ENCODE data around the gene ATP8B4.
"Not testable (repeated sequence)": the region's sequence is repeated elsewhere in the genome, so short reads cannot be mapped to it uniquely, and the experiment has no call there.

The ATP8B4 gene

DNA sequence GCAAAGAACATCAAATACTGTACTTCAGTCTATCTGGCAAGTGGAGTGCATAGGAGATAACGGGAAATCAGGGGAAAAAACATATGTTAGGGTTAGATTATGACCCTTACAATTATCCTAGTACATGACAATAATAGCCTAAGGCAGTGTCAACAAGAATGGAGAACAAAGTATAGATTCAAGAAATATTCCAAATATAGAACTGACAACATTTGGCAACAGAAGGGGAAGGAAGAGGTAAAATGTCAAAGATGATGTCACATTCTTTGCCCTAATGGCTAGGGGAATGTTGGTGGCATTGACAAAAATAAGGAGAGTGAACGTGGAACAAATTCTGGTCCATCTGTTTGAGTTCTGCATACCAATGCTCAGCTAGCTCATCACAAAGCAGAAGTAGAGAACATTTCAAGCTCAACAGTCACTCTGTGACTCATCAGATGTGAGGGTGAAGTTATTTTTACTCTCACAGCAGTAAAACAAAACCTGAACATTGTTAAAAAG is 15.5 kb upstream of the ATP8B4 start:
- Histone ChIP-seq H3K9me3 (ENCODE audit: low read length) (no peaks in the 10 kb centered on the region), H3K36me3 (ENCODE audit: insufficient read depth, low read length) (no peaks in the 10 kb centered on the region), H2AFZ (ENCODE audit: low read depth, low read length) (no peak overlapping the region), H3K27me3 (ENCODE audit: insufficient read depth, low read length) (no peaks in the 10 kb centered on the region), H3K4me3 (ENCODE audit: low read length) (no peak overlapping the region), H3K4me1 (ENCODE audit: insufficient read depth, low read length) (no peaks in the 10 kb centered on the region)

DNA sequence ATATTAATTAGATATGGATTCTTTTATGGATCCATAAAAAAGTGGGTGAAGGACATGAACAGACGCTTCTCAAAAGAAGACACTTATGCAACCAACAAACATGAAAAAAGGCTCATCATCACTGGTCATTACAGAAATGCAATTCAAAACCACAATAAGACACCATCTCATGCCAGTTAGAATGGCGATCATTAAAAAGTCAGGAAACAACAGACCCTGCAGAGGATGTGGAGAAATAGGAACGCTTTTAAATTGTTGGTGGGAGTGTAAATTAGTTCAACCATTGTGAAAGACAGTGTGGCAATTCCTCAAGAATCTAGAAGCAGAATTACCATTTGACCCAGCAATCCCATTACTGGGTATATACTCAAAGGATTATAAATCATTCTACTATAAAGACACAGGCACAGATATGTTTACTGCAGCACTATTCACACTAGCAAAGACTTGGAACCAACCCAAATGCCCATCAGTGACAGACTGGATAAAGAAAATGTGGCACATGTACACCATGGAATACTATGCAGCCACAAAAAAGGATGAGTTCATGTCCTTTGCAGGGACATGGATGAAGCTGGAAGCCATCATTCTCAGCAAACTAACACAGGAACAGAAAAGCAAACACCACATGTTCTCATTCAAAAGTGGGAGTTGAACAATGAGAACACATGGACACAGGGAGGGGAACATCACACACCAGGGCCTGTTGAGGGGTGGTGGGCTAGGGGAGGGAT is 13.4 kb upstream of the ATP8B4 start:
- not testable (repeated sequence) for H2AFZ ChIP-seq (ENCODE audit: low read depth, low read length)

DNA sequence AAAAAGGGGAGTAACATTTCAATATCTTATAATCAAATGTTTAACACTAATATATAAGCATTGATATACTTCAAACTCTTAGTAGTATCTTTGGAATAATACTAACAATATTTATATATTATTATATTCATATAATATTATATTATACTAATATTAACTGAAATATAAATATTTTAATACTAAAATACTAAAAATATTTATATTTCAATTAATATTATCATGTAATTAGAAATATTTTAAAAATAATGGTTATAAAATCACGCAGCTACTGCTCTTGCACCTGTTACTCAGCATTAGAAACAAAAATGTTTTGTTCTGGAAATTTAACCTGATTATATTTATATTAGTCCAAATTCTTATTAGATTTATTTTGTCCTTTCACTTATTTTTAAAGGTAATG is 12.6 kb upstream of the ATP8B4 start:
- H3K4me1 ChIP-seq (ENCODE audit: insufficient read depth, low read length), result no peaks in the 10 kb centered on the region

More for the DNA sequence above, 13.4 kb upstream of the ATP8B4 start:
- not testable (repeated sequence) for H3K4me3 ChIP-seq (ENCODE audit: low read length); H3K36me3 ChIP-seq (ENCODE audit: insufficient read depth, low read length); H3K27me3 ChIP-seq (ENCODE audit: insufficient read depth, low read length); H3K9me3 ChIP-seq (ENCODE audit: low read length); H3K4me1 ChIP-seq (ENCODE audit: insufficient read depth, low read length)

DNA sequence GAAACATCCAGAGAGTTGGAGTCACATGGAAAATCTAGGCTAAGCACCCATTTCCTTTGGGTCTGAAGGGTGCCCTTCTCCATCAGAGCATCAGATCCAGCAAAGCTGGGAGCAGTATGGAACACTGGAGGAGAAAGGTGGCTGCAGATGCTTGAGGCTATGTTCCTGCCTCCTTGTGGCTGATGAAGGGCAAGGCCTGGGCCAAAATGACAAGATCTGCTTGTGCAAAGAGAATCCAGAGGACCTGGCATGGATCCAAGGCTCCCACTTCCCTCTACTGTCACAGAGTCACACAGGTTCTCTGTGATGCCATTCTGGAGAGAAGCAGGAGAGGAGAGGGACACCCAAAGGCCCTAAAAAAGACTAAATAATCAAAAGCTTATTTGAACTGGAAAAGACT is 9.2 kb upstream of the ATP8B4 start:
- H3K4me3 ChIP-seq (ENCODE audit: low read length), result no peak overlapping the region
- H3K4me1 ChIP-seq (ENCODE audit: insufficient read depth, low read length), result no peaks in the 10 kb centered on the region
- H2AFZ ChIP-seq (ENCODE audit: low read depth, low read length), result no peak overlapping the region
- no peaks in the 10 kb centered on the region for H3K9me3 ChIP-seq (ENCODE audit: low read length)
- H3K36me3 ChIP-seq (ENCODE audit: insufficient read depth, low read length), result no peaks in the 10 kb centered on the region
- H3K27me3 ChIP-seq (ENCODE audit: insufficient read depth, low read length), result no peaks in the 10 kb centered on the region

More for the DNA sequence above, 12.6 kb upstream of the ATP8B4 start:
- H3K9me3 ChIP-seq (ENCODE audit: low read length), result no peaks in the 10 kb centered on the region
- no peak overlapping the region for H3K4me3 ChIP-seq (ENCODE audit: low read length)
- no peaks in the 10 kb centered on the region for H3K27me3 ChIP-seq (ENCODE audit: insufficient read depth, low read length)
- H3K36me3 ChIP-seq (ENCODE audit: insufficient read depth, low read length), result no peaks in the 10 kb centered on the region
- no peak overlapping the region for H2AFZ ChIP-seq (ENCODE audit: low read depth, low read length)

DNA sequence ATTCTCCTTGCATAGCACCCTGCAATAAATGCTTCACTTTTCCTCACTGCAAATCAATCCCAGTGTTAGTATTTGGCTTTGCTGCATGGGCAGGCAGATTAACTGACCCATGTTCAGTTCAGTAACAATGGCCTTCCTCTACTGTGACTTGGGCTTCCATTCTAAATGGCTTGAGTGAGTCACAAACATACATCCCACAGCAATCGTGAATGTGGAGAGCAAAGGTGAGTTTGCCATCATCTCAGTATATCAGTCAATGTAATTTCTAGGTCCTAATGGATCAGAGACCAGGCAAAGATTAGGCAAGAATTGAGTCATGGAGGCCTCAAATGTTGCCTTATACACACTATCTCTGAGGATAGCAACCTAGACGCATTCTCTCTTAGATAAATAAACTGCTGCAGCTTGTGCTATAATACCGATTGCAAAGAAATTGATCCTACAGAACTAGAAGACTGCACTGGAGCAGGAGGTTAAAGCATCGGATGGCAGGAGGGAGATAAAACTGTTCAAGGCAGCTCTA is 8.3 kb upstream of the ATP8B4 start:
- H3K36me3 ChIP-seq (ENCODE audit: insufficient read depth, low read length), result no peaks in the 10 kb centered on the region
- H3K9me3 ChIP-seq (ENCODE audit: low read length), result no peaks in the 10 kb centered on the region
- H2AFZ ChIP-seq (ENCODE audit: low read depth, low read length), result no peak overlapping the region
- H3K4me1 ChIP-seq (ENCODE audit: insufficient read depth, low read length), result no peaks in the 10 kb centered on the region
- no peak overlapping the region for H3K4me3 ChIP-seq (ENCODE audit: low read length)
- H3K27me3 ChIP-seq (ENCODE audit: insufficient read depth, low read length), result no peaks in the 10 kb centered on the region

DNA sequence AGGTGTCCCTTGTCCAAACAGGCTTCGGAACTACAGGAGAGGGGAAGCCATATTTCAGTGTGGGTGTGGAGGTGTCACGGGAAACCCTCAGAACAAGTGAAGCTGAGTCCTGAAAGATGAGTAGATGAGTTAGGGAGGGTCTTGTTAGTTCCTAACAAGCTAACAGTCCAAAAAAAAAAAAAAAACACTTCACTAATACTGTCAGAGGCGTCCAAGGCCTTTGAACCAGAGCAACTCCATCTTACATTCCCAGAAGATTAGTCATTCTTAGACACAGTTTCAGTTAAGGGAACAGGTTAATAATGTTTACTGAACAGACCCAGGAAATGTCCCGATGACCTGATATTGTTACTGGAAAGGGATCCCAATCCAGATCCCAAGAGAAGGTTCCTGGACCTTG is 7.0 kb upstream of the ATP8B4 start:
- H3K9me3 ChIP-seq (ENCODE audit: low read length), result no peaks in the 10 kb centered on the region
- H3K27me3 ChIP-seq (ENCODE audit: insufficient read depth, low read length), result no peaks in the 10 kb centered on the region
- no peak overlapping the region for H2AFZ ChIP-seq (ENCODE audit: low read depth, low read length)
- no peaks in the 10 kb centered on the region for H3K36me3 ChIP-seq (ENCODE audit: insufficient read depth, low read length)
- H3K4me3 ChIP-seq (ENCODE audit: low read length), result no peak overlapping the region
- no peaks in the 10 kb centered on the region for H3K4me1 ChIP-seq (ENCODE audit: insufficient read depth, low read length)

DNA sequence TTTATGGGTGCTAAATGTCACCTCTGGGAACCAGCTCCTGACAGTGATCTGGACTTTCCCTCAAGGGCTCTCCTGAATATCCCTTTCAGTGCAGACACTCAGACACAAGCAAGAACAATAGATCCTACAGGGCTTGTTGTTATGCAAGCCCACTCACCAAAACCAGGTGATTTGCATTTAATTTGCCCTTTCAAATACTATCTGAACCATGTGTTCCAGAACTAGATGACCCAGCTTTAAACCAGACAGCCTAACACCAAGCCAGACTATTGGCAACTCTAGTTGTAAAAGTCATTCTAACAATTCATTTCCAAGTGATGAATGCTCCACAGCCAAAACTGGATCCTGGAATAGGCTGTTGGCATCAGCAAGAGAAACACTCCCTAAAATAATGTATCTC is 5.6 kb upstream of the ATP8B4 start:
- no peaks in the 10 kb centered on the region for H3K27me3 ChIP-seq (ENCODE audit: insufficient read depth, low read length)
- H3K36me3 ChIP-seq (ENCODE audit: insufficient read depth, low read length), result no peaks in the 10 kb centered on the region
- no peak overlapping the region for H3K4me3 ChIP-seq (ENCODE audit: low read length)
- H3K4me1 ChIP-seq (ENCODE audit: insufficient read depth, low read length), result no peaks in the 10 kb centered on the region
- no peak overlapping the region for H2AFZ ChIP-seq (ENCODE audit: low read depth, low read length)
- H3K9me3 ChIP-seq (ENCODE audit: low read length), result no peaks in the 10 kb centered on the region

DNA sequence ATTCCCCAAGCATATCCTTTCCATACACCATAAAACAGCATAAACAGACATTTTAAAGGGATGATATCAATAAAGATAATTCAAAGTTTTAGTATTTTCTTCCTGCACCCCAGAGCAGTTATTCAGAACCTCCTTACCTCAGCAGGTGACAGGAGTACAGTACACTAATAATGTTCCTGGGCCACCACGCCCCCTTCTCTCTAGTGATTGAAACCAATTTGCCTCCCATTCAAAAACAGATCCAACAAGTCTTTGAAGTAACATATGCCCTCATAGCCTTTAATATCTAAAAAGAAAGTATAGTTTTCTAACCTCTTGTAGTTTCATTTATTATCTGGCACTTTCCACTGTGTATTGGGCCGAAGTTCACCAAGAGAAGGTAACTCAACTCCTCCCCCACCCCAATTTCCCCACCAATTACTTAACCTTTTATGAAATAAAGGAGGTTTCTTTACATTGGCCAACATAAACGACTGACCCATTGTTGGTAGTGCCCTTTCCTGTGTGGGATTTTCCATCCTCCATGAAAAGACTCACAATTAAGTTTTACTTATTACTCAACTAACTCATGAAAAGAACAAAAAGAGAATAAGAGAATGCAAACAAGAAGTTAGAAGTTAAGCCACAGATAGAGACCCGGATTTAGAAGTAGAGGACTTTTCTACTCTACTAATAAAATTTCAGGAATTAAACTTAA is 5.0 kb upstream of the ATP8B4 start:
- Histone ChIP-seq H3K4me3 (ENCODE audit: low read length) (no peak overlapping the region), H3K4me1 (ENCODE audit: insufficient read depth, low read length) (no peaks in the 10 kb centered on the region), H3K36me3 (ENCODE audit: insufficient read depth, low read length) (no peaks in the 10 kb centered on the region), H3K9me3 (ENCODE audit: low read length) (no peaks in the 10 kb centered on the region), H3K27me3 (ENCODE audit: insufficient read depth, low read length) (no peaks in the 10 kb centered on the region), H2AFZ (ENCODE audit: low read depth, low read length) (no peak overlapping the region)

DNA sequence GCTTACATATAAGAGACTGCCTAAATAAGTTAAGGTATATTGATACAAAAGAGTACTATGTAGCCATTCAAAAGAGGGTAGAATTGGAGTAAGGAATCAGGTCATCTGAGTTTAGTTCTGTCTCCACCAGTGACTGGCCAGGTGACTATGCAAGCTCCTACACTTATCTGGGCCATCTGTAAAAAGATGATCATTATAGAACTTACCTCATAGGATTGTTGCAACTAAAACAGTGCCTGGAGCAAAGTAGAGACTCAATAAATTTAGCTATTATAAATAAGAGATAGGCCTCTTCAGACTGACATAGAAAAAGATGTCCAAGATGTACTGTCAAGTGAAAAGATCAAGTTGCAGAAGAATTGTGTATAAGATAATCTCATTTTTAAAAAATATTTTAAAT is 1.7 kb upstream of the ATP8B4 start:
- Histone ChIP-seq H2AFZ (ENCODE audit: low read depth, low read length) (no peak overlapping the region), H3K4me1 (ENCODE audit: insufficient read depth, low read length) (no peaks in the 10 kb centered on the region), H3K27me3 (ENCODE audit: insufficient read depth, low read length) (no peaks in the 10 kb centered on the region), H3K36me3 (ENCODE audit: insufficient read depth, low read length) (no peaks in the 10 kb centered on the region), H3K9me3 (ENCODE audit: low read length) (no peaks in the 10 kb centered on the region), H3K4me3 (ENCODE audit: low read length) (no peak overlapping the region)

DNA sequence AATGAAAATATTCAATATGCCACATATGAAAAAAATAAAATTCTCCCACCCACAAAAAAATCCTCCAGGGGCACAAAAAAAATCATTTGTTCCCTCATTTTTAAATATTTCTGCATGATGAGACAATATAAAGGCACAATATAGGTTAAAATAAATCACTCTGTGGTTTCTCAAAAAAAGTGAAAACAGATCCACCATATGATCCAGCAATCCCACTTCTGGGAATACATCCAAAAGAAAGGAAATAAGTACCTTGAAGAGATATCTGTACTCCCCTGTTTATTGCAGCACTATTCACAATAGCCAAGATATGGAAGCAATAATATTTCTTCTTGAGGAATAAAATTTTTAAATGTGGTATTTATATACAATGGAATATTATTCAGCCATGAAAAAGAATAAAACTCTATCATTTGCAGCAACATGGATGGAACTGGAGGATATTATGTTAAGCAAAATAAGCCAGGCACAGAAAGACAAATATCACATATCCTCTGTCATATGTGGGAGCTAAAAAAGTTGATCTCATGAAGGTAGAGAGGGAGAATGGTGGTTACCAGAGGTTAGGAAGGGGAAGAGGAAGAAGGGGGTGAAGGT is 1.5 kb downstream of the ATP8B4 start:
- no peaks in the 10 kb centered on the region for H3K36me3 ChIP-seq (ENCODE audit: insufficient read depth, low read length)
- H3K4me1 ChIP-seq (ENCODE audit: insufficient read depth, low read length), result no peaks in the 10 kb centered on the region
- no peaks in the 10 kb centered on the region for H3K9me3 ChIP-seq (ENCODE audit: low read length)
- no peak overlapping the region for H3K4me3 ChIP-seq (ENCODE audit: low read length)
- H2AFZ ChIP-seq (ENCODE audit: low read depth, low read length), result no peak overlapping the region
- no peaks in the 10 kb centered on the region for H3K27me3 ChIP-seq (ENCODE audit: insufficient read depth, low read length)

DNA sequence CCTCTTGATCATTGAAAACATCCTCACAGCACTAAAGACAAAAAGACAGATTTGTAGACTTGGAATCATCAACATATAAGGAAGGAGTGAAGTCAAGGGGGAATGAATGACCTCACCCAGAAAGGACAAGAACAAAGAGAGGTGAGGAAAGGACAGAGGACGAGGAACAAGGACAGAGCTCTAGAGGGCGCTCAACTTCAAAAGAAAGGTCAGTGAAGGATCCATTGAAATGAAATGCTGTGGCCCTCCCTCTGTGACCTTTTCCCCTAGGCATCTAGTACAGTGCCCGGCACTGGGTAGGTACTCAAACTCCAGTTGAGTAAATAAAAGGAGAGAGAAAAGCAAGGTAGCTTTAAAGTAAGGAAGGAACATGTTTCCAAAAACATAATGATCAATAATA is 2.6 kb downstream of the ATP8B4 start:
- H3K36me3 ChIP-seq (ENCODE audit: insufficient read depth, low read length), result no peaks in the 10 kb centered on the region
- H2AFZ ChIP-seq (ENCODE audit: low read depth, low read length), result no peak overlapping the region
- no peak overlapping the region for H3K4me3 ChIP-seq (ENCODE audit: low read length)
- no peaks in the 10 kb centered on the region for H3K9me3 ChIP-seq (ENCODE audit: low read length)
- no peaks in the 10 kb centered on the region for H3K27me3 ChIP-seq (ENCODE audit: insufficient read depth, low read length)
- no peaks in the 10 kb centered on the region for H3K4me1 ChIP-seq (ENCODE audit: insufficient read depth, low read length)

DNA sequence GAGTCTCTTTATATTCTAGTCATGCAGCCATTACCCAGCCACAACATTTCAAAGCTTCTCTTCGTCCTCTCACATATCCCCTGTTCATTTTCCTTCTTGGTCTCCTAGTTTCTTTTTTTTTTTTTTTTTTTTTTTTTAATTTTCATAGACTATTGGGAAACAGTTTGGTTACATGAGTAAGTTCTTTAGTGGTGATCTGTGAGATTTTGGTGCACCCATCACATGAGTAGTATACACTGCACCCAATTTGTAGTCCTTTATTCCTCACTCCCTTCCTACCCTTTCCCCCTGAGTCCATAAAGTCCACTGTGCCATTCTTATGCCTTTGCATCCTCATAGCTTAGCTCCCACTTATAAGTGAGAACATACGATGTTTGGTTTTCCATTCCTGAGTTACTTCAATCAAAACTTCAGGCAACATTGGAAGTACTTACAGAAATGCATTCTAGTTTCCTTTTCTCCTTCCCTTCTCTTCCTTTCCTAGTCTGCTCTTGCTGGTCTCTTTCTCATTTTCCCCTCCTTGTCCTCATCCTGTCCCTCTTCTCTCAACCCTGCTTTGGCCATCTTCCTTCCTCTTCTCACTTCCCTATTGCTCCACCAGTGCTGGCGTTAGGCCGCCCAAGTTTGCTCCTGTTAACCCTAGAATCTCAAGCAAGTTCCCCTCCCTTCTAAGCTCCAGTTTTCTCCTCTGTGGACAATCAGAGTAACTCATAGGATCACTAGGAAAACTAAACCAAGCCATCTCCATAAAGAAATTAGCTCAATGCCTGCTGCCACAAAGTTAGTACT is 4.8 kb downstream of the ATP8B4 start:
- no peaks in the 10 kb centered on the region for H3K36me3 ChIP-seq (ENCODE audit: insufficient read depth, low read length)
- H3K4me3 ChIP-seq (ENCODE audit: low read length), result no peak overlapping the region
- H3K9me3 ChIP-seq (ENCODE audit: low read length), result no peaks in the 10 kb centered on the region

DNA sequence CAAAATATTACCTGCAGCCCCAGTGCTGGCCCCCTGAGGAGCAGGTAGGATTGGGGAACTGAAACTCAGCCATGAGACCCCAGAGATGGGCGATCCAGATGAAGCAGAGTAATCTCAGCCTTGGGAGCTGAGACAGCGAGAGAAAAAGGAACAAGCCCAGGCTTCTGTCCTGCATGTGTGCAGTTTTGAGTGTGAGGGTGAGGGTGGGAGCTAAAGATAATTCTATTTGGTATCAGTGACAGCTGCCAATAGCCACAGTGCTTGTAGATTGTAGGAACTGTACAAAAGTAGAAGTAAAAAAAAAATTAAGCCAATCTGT is 5.9 kb downstream of the ATP8B4 start:
- Histone ChIP-seq H3K27me3 (ENCODE audit: insufficient read depth, low read length) (no peaks in the 10 kb centered on the region), H2AFZ (ENCODE audit: low read depth, low read length) (no peak overlapping the region), H3K4me1 (ENCODE audit: insufficient read depth, low read length) (no peaks in the 10 kb centered on the region), H3K36me3 (ENCODE audit: insufficient read depth, low read length) (no peaks in the 10 kb centered on the region), H3K9me3 (ENCODE audit: low read length) (no peaks in the 10 kb centered on the region), H3K4me3 (ENCODE audit: low read length) (no peak overlapping the region)

More for the DNA sequence above, 4.8 kb downstream of the ATP8B4 start:
- Histone ChIP-seq H3K27me3 (ENCODE audit: insufficient read depth, low read length) (no peaks in the 10 kb centered on the region), H2AFZ (ENCODE audit: low read depth, low read length) (no peak overlapping the region), H3K4me1 (ENCODE audit: insufficient read depth, low read length) (no peaks in the 10 kb centered on the region)
